DMS53 (cell line): ENCODE results near the gene SGMS1.
"Not testable (repeated sequence)": the region's sequence is repeated elsewhere in the genome, so short reads cannot be mapped to it uniquely, and the experiment has no call there.

Experiments
- DNase-seq: peaks from one replicate; lab custom pipeline; 2025; lab: John Stamatoyannopoulos, UW

SGMS1 gene

DNA sequence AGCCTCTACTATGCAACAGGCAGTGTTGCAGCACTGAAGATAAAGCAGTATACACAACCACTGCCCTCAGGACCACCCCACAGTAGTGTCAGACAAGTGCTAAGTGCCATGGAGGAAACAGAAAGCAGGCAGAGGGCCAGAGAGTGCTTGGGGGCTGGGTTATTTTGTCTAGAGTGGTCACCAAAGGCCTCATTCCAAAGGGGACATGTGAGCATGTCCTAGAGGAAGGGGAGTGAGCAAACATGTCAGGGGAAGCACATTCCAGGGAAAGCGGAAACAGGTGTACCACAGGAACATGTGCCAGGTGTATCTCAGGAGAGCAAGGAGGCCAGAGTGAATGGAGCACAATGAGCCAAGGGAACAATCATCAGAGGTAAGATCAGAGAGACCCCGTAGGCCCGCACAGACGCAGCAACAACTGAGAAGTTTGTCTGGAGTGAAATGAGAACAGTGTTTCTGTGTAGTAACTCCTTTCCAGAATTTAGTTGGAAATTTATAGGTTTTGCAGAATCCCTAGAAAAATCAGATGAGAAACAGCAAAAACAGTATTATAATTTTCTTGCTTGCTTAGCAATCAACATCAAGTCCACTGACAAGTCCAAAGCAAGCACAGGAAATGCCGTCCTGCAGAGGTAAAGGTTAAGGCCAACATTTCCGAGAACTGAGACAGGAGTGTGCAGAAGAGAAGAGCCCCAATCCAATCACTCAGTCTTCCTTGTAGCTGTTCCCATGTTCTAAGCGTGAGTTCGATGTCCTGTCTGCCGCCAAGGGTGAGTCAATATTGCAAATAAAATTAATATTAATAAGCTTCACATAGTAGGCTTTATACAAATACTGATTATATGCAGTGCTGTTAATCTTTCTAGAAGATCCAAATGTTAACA lies 67.3 kb downstream of the SGMS1 start:
- DNase-seq, result no peak

DNA sequence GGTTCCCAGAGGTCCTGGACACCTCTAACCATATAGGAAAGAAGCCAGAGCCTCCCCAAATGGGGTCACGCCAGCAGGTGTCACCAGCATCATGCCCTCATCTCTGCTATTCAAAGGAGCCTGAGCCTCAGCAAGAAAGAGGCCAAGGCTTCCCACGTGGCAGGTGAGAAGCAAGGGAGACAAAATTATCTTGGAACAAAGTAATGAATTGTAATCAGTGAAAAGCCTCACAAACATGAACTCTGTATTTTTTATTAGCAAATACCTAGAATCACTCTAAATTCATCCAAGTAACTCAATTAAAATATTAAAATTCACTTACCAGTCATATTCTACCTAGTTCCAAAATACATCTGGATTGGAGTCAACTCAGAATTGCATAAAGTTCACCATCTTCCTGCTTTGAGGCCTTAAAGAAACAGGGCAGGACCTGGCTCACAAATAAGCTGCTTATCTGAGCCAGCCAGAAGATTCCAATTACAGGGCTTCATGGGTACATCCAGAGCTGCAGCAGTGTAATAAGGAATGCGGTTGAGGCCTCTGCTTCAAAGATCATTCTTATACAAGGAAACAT lies 68.7 kb downstream of the SGMS1 start:
- DNase-seq, result peak; percentile 63

DNA sequence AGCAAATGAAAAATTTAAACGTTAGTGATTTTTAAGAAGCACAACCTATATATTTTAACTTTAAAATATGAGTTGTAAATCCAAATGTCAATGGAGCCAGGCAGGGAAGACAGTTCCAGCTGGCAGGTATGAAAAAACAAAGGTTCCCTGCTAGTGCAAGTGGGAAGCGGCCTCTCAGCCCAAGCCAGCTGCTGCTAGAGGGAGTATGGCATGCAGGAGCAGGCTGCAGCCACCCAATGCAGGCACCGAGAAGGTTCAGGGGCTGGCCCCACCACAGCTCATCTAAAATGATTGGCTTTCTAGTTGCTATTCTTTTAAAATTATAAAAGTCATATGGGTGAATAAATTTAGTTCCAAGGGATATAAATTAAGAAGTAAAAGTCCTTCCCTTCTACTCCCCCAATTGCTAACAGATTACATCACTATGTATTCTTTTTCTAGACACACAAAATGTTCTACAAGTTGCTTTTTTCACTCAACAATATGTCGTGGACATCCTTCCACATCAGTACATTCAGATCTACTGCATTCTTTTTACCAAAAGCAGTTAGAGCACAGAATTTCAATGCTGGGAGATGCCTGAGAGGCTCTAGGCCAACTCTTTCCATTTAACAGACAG lies 69.3 kb downstream of the SGMS1 start:
- peak; percentile 45 for DNase-seq

DNA sequence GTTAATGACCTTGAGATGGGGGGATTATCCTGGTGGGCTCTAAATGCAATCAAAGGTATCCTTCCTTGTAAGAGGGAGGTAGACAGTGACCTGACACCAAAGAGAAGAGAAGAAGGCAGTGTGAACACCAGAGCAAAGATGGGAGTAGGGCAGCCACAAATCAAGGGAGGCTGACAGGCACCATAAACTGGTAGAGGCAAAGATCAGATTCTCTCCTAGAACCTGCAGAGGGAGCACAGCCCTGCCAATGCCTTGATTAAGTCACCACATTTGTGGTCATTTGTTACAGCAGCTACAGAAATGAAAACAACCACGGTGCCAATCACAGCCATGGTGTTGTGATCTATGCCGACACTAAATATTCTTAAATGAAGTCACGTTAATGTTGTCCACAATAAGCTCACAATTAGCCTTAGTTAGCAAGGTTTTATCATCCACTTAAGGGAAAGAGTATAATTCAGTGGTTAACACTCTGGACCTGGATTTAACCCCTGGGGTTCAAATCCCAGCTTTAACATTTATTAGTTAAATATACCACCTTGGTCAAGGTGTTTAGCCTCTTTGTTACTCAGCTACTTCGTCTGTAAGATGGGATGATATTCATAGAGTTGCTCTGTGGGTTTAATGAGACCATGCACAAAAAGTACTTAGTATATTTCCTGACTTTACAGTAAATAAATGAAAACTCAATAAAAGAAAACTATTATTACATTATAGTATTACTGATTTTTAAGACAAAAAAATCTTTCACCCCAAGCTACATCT lies 70.8 kb downstream of the SGMS1 start:
- DNase-seq, result peak; percentile 31

DNA sequence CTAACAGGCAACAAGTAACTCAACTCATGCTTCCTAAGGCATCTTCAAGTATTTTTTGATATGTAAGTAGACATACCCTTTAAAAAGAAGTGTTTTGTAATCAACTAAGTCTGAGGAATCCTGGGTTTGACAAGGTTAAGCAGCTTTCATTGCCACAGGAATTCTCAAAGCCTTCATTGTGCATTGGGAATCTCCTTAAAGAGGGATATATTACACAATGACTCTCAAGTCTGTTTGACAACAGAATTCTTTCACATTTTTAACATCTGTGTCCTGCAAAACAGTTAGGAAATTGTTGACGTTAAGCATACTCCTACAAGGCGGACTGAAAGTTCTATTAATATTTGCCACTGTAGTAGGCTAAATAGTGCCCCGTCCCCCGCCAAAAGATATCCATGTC lies 71.4 kb downstream of the SGMS1 start:
- no peak for DNase-seq

DNA sequence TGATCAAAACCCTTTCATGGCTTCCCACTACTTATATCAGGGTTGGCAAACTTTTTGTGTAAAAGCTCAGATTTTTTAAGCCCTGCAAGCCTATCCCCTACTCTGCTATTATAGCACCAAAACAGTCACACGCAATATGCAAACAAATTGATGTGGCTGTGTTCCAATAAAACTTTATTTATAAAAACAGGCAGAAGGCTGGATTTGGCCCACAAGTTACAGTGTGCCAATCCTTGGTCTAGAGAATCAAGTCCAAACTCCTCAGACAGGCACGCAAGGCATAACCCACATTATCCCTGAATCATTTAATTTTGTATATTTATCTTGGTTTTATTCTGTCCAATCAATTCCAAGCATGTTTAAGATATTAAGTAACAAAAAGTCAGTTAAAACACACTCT lies 71.9 kb downstream of the SGMS1 start:
- DNase-seq, result no peak

DNA sequence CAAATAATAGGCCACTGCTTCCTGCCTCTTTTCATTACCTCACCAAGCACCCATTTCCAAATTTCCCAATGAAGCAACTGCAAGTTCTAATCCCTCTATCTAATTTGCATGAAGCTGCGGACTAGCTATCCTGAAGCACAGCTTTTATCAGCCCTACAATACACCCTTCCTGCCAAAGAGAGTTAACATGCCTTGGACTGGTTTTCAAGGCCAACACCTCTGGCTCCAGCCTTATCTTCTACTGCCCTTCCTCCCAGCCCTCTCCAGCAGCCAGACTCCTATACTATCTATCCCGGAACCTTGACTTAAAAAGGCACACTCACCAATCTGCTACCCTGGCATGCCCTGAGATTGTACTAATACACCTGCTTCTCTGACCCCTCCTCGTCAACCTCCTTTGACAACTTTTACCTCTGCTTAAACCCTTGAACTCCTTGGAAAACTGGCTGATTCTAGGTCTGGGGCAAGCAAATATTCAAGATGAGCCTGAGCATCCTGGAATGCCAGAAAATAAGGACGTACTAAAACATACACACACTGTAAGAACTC lies 73.4 kb downstream of the SGMS1 start:
- no peak for DNase-seq

DNA sequence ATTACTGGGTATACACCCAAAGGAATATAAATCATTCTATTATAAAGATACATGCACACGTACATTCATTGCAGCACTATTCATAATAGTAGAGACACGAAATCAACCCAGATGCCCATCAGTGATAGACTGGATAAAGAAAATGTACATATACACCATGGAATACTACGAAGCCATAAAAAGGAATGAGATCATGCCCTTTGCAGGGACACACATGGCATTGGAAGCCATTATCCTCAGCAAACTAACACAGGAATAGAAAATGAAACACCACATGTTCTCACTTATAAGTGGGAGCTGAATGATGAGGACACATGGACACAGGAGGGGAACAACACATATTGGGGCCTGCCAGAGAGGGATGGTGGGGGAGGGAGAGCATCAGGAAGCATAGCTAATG lies 74.6 kb downstream of the SGMS1 start:
- DNase-seq, result not testable (repeated sequence)

DNA sequence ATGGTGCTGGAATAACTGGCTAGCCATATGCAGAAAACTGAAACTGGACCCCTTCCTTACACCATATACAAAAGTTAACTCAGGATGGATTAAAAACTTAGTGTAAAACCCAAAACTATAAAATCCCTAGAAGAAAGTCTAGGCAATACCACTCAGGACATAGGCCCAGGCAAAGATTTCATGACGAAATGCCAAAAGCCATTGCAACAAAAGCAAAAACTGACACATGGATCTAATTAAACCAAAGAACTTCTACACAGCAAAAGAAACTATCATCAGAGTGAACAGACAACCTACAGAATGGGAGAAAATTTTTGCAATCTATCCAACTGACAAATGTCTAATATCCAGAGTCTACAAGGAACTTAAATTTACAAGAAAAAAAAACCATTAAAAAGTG lies 75.3 kb downstream of the SGMS1 start:
- not testable (repeated sequence) for DNase-seq

DNA sequence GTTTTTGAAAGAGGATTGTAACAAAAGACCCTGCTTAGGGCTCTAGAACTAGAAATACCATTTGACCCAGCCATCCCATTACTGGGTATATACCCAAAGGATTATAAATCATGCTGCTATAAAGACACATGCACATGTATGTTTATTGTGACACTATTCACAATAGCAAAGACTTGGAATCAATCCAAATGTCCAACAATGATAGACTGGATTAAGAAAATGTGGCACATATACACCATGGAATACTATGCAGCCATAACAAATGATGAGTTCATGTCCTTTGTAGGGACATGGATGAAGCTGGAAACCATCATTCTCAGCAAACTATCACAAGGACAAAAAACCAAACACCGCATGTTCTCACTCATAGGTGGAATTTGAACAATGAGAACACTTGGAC lies 77.5 kb downstream of the SGMS1 start:
- DNase-seq, result not testable (repeated sequence)

DNA sequence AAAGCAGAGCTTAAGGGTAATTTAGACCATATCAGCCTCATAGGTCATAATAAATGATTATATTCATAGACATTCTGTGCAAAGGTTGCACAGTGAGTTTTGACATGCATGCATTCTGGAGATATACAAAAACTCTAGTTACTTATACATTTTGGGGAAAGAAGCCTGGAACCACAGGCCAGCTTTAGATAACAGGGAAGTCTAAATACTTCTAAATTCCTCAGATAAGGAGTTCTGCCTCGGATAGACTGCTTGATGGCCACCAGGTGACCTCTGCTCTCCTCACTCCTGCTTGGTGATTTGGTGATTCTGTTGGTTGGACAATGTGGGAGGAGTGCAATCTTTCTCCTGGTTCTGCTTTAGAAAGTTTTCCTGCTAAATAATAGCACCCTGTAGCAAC lies 77.9 kb downstream of the SGMS1 start:
- DNase-seq, result no peak

DNA sequence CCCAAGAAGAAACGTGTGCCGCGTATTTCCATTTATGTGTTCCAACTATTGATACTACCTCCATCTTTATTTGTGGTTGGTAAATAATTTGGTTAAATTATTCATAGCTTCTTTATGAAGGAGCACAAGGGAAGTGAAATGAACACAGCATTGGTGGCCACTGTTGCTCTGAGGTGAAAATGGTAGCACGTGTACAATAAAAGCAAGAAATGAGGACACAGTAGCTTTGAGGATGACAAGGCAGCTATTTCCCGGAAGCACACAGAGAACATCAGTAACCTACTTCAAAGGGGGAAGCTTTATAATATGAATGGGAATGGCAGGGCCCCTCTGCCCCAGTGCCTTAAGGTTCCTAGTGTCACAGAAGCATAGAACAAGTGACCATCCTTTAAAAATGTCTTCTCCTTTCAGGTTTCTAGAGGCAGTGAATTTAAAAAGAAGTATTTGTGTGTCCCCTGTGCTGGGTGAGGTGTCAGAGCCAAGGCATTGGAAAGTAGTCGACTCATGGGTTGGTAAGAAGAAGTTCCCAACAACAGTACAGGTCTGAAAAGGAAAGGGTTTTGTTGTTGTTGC lies 78.8 kb downstream of the SGMS1 start:
- no peak for DNase-seq

DNA sequence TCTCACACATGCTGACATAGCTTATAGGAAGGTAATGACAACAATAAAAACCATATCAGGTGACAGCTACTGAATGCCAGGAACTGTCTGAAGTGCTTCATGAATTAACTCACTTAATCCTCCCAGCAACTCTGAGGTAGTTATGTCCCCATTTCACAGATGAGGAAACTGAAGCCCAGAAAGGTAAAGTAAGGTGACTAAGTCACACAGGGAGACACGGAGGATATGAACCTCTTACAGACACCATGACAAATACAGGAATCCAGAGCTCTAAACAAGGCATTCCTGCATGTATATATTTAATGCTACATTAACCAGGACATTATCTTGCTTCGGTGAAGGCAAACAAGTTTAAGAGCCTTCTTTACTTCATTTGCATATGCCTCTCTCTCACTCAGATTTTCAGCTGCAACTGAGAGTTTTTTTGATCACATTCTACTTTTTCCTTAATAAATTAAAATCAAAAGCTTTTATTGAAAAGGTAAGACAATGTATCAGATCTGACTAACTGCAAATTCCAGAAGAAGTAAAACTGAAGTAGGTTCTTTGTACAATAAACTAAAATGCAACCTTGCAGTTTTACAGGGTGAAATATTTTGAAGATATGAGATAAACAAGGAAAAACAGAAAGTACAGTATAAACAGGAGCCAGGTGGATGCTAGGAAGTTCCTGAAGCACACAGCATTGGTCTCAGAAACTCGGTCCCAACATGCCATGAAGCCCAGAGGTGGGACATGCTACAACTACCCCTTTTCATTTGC lies 79.5 kb downstream of the SGMS1 start:
- DNase-seq, result peak; percentile 13

DNA sequence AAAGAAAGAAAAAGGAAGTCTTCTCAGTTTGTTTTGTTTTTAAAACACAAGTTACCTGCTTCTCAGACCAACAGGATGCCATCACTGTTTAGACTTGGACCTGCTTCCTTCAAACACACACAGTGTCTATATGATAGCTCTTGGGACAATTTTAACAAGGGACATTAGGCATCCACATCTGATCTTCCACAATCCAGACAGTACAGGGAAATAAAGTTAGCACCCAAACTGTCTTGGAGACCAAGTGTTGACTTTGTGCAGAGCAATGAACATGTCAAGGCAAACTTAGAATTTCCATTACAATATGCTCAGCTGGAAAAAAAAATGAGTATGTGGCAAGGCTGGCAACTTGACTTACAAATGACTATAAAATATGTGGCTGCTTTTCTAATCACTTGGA lies 80.9 kb downstream of the SGMS1 start:
- DNase-seq, result no peak

DNA sequence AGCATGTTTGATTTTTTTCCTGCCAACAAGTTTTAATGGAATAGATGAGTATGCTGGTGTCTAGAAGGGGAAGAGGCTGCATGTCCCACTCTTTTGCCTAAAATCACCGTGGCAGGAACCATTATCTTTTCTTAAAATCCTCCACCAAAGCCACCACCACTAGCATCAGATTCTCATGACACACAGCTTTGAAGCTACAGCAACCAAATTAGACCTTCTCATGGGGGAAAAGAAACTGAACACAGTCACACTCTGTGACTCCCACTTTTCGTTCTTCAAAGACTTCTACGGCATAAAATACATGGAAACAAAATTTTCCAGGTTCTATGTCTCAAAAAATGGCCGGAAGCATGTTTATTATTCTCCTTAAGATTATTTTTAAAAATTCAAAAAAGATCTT lies 81.8 kb downstream of the SGMS1 start:
- DNase-seq, result no peak

DNA sequence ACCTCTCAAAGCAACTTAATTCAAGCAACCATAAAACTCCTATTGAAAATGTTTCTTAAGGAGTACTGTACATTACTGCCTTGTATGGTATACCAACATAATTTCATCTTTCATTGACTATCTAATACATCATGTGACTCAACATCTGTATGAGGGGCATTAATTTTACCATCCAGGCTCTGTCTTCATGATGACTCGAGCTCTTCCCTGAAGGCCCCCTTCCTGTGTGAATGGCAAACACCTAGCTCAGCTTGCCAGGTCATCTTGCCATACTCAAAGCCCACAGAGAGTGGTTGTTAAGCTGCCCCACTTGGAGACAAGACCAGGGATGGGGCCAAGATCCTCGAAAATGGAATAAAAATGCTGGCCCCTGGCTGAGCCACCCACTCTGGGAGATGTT lies 82.4 kb downstream of the SGMS1 start:
- no peak for DNase-seq

DNA sequence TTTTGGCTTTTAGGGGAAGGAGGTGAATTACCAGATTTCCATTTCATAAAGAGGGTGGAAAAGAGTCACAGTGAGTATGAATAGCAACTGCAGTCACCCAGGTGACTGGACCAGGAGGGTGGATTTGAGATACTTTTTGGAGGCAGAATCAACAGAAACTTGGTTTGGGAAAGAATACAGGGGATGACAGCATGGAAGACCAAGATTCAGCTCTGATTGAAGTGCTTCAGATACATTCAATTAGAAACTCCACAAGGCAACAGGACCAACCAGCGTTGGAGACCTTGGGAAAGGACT lies 83.0 kb downstream of the SGMS1 start:
- no peak for DNase-seq

DNA sequence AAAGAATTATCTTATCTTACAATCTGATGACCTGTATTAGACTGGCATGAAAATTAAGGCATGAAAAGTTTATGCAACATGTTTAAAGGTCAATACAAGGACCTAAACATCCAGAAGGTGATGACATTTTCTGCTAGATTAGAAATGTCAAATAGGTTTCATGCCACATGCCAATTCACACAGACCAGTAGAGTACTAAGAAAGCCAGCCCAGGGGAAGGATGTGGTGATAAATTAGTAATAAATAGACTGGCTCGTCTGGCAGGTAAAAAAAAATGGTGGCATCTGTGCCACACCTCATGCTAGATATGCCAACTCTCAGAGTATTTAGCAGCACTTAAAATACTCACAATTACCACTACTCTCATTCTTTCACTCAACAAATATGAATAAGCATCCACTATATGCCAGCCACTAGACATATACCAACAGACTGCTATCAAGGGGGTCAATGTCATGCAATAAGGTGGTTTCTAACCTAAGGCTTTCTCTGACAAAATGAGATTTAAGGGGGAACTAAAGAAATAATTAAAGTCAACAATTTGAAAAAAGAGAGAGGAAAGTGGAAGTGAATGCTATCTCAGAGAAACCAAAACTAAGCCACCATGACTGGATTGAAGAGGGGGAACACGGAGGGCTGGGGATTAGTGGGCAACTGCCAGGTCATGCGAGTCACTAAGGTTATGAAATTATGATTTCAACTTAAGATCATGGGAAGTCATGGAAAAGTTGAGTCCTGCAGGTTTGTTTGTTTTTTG lies 83.5 kb downstream of the SGMS1 start:
- no peak for DNase-seq

DNA sequence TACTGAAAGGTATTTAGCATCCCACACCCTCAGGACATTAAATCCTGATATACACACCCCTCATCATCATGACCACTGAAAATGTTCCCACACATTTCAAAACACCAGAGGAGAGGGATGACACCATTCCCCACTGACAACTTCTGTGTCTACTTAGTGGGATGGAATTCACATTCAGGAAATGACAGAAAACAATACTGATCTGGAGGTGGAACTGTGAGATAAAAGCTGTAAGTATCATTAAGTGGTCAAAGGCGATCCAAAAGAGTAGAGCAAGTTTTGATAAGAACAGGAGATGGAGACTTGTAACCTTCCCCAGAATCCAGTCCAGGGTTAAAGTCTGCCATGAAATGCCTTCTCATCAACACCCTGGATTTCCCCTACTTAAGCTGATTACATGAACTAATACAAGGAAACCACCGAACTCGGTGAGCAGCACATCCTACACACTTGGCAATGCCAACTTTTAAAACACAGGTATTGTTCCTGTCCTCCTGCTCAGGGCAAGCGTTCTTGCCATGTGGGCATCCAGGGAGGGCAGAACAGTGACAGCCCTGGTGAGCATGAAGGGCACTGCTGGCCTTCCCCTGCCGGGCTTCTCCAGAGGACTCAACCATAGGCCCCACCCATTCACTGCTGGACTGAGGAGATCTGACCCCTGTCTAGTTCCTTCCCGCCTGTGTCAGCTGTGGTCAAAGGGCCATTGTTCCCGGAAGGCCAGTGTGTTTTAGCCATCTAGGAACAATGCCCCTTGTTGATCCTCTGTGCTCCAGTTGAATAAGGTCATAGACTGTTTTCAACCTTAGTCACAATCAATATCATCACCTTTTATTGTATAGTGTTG lies 85.0 kb downstream of the SGMS1 start:
- DNase-seq, result no peak
